ENCODE measurements around the gene TSPAN12.

Gene TSPAN12

GRCh38 chr7:120842121-120842621 lies 15.8 kb downstream of the TSPAN12 start (continued):
- TF ChIP-seq ZNF610 (tag by site-specific recombination; IDR thresholded peaks at IDR 0.05; ENCODE audit: borderline replicate concordance) (peak; percentile 64), ZNF792 (tag by site-specific recombination; IDR thresholded peaks at IDR 0.05) (no peak), ZNF580 (tag by site-specific recombination; IDR thresholded peaks at IDR 0.05) (peak; percentile 92), PRDM10 (tag by site-specific recombination; IDR thresholded peaks at IDR 0.05) (no peak), SCRT1 (tag by site-specific recombination; IDR thresholded peaks at IDR 0.05; ENCODE audit: borderline replicate concordance) (peak; percentile 87), ZNF768 (tag by site-specific recombination; IDR thresholded peaks at IDR 0.05) (no peak), ZNF843 (tag by site-specific recombination; IDR thresholded peaks at IDR 0.05) (peak; percentile 96), ZBTB6 (tag by site-specific recombination; IDR thresholded peaks at IDR 0.05) (peak; percentile 58; the same call in 1 of the 2 replicates), ZNF341 (tag by site-specific recombination; IDR thresholded peaks at IDR 0.05; ENCODE audit: low read depth) (no peak), ZNF2 (tag by site-specific recombination; IDR thresholded peaks at IDR 0.05) (peak; percentile 90; the same call in 1 of the 2 replicates), KLF9 (tag by site-specific recombination; IDR thresholded peaks at IDR 0.05; ENCODE audit: low read depth) (no peak), SALL2 (tag by site-specific recombination; IDR thresholded peaks at IDR 0.05; ENCODE audit: borderline replicate concordance) (no peak), ZNF169 (tag by site-specific recombination; IDR thresholded peaks at IDR 0.05) (no peak), ZNF248 (tag by site-specific recombination; IDR thresholded peaks at IDR 0.05) (no peak), ZNF529 (tag by site-specific recombination; IDR thresholded peaks at IDR 0.05; ENCODE audit: insufficient replicate concordance) (no peak), SP2 (tag by site-specific recombination; IDR thresholded peaks at IDR 0.05) (no peak), ZSCAN30 (tag by site-specific recombination; IDR thresholded peaks at IDR 0.05) (peak; percentile 84), ZBTB21 (tag by site-specific recombination; IDR thresholded peaks at IDR 0.05) (no peak), ZNF776 (tag by site-specific recombination; IDR thresholded peaks at IDR 0.05; ENCODE audit: borderline replicate concordance) (no peak), ZNF623 (tag by site-specific recombination; IDR thresholded peaks at IDR 0.05) (no peak), ATF2 (tag by site-specific recombination; IDR thresholded peaks at IDR 0.05; ENCODE audit: low read depth) (0 out of 2 replicates have a peak, but pooled peaks have one; percentile 44), ZNF140 (tag by site-specific recombination; IDR thresholded peaks at IDR 0.05) (no peak), ZNF37A (tag by site-specific recombination; IDR thresholded peaks at IDR 0.05) (no peak), ZNF24 (tag by site-specific recombination; IDR thresholded peaks at IDR 0.05) (peak; percentile 97), IKZF3 (tag by site-specific recombination; IDR thresholded peaks at IDR 0.05) (peak; percentile 87), GLI2 (tag by site-specific recombination; IDR thresholded peaks at IDR 0.05; ENCODE audit: borderline replicate concordance, low read depth) (peak; percentile 87), ZNF76 (tag by site-specific recombination; IDR thresholded peaks at IDR 0.05; ENCODE audit: borderline replicate concordance, low read depth) (no peak), PRDM6 (tag by site-specific recombination; IDR thresholded peaks at IDR 0.05) (peak; percentile 99), ZNF311 (tag by site-specific recombination; IDR thresholded peaks at IDR 0.05; ENCODE audit: borderline replicate concordance) (no peak), WT1 (tag by site-specific recombination; IDR thresholded peaks at IDR 0.05) (peak; percentile 92), ZNF354C (tag by site-specific recombination; IDR thresholded peaks at IDR 0.05; ENCODE audit: borderline replicate concordance, low read depth) (no peak), MYNN (tag by site-specific recombination; IDR thresholded peaks at IDR 0.05; ENCODE audit: borderline replicate concordance) (no peak), ZNF174 (tag by site-specific recombination; IDR thresholded peaks at IDR 0.05) (no peak), TRIM28 (IDR thresholded peaks at IDR 0.05; ENCODE audit: borderline replicate concordance, low read length) (peak; percentile 64; the same call in 1 of the 2 replicates)

Data from HEK293 (cell line).